Gastrocnemius medialis (tissue), 4 donors: ENCODE data around the gene DBH.

Experiments used
- CTCF ChIP-seq, 5 experiments: fragments of 450-650 bp in 3 of 5; fragments of 200-600 bp in 2 of 5; sonication (generic) in 2 of 5; IDR thresholded peaks in 4 of 5; conservative IDR thresholded peaks in 1 of 5; 1 replicate in 4 of 5; 2 replicates in 1 of 5; pipeline ENCODE4 v1.5.1; 2016 to 2019; ENCODE audit warnings: antibody characterized with exemption in 5 of 5, mild to moderate bottlenecking in 3 of 5, moderate library complexity in 3 of 5
- POLR2A ChIP-seq, 2 donors: fragments of 450-650 bp; IDR thresholded peaks; one replicate each; pipeline ENCODE4 v1.6.1; 2017; ENCODE audit warnings: antibody characterized with exemption in 2 of 2, mild to moderate bottlenecking in 2 of 2, moderate library complexity in 2 of 2

- TF ChIP-seq CTCF (IDR thresholded peaks at IDR 0.05 in 4 of 5, conservative IDR thresholded peaks at IDR 0.05 in 1 of 5) = no peak
- no peak for TF ChIP-seq POLR2A (IDR thresholded peaks at IDR 0.05)
Measured at GRCh38 chr9:133654736-133655657, 18.8 kb downstream of the DBH start.
